NT2/D1 (cell line): ENCODE results near the gene PAPPA.

Source experiments
- DNase-seq: peaks from one replicate; pipeline ENCODE4 v3.0.0-alpha.2; 2011; ENCODE audit warnings: low read depth, low spot score
- H3K27me3 ChIP-seq: 2 replicates; pipeline ENCODE4 v1.6.0; 2011; ENCODE audit warnings: mild to moderate bottlenecking; ENCODE audit not compliant: insufficient read length, insufficient read depth
- H3K36me3 ChIP-seq: 2 replicates; pipeline ENCODE4 v1.6.1; 2011; ENCODE audit warnings: mild to moderate bottlenecking, low read length, mixed read lengths; ENCODE audit not compliant: insufficient read depth, insufficient read length
- H3K4me1 ChIP-seq: 2 replicates; pipeline ENCODE4 v1.5.1; 2011; ENCODE audit not compliant: insufficient read depth, insufficient read length
- H3K4me3 ChIP-seq: 2 replicates; pipeline ENCODE4 v1.5.1; 2011; ENCODE audit warnings: low read depth; ENCODE audit not compliant: insufficient read length
- H3K9ac ChIP-seq: 2 replicates; pipeline ENCODE4 v1.6.0; 2011; ENCODE audit warnings: low read depth; ENCODE audit not compliant: insufficient read length
- H3K9me3 ChIP-seq: 2 replicates; pipeline ENCODE4 v1.5.1; 2011; ENCODE audit warnings: mild to moderate bottlenecking, low read length; ENCODE audit not compliant: insufficient read depth
- SUZ12 ChIP-seq: IDR thresholded peaks from 2 replicates; pipeline ENCODE4 v1.6.1; 2011; ENCODE audit not compliant: insufficient read length, insufficient read depth; ENCODE audit errors: extremely low read depth
- YY1 ChIP-seq: IDR thresholded peaks from 2 replicates; pipeline ENCODE4 v1.6.1; 2011; ENCODE audit not compliant: insufficient read length, insufficient read depth
- ZNF274 ChIP-seq: IDR thresholded peaks from 2 replicates; pipeline ENCODE4 v1.6.1; 2011; ENCODE audit warnings: mild to moderate bottlenecking, low read depth, low read length

The PAPPA gene

DNA sequence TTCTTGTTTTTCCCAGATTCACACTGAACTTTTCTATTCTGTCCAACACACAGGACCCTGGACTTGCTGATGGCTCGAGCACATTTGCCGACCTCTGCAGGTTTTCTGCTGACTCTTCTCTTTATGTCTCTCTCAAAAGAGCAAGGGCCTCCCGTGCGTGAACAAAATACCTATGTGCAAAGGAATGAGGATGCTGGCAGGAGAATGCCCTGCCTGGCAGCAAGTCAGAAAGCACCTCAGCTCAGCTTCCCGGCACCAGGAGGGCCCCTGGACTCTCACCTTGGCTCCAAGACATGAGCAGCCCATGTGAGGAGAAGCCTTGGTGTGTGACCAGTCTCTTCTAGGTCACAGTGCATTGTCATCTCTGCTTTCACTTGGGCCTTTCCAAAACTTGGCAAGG is 36.1 kb downstream of the PAPPA start:
- H3K4me3 ChIP-seq = no peak overlapping the region
- no peaks in the 10 kb centered on the region for H3K27me3 ChIP-seq
- no peaks in the 10 kb centered on the region for H3K4me1 ChIP-seq
- no peak for DNase-seq
- H3K36me3 ChIP-seq = peaks cover 63% of the 10 kb centered on the region
- TF ChIP-seq ZNF274 (no peak), SUZ12 (no peak), YY1 (no peak)
- H3K9ac ChIP-seq = no peak overlapping the region
- no peaks in the 10 kb centered on the region for H3K9me3 ChIP-seq

DNA sequence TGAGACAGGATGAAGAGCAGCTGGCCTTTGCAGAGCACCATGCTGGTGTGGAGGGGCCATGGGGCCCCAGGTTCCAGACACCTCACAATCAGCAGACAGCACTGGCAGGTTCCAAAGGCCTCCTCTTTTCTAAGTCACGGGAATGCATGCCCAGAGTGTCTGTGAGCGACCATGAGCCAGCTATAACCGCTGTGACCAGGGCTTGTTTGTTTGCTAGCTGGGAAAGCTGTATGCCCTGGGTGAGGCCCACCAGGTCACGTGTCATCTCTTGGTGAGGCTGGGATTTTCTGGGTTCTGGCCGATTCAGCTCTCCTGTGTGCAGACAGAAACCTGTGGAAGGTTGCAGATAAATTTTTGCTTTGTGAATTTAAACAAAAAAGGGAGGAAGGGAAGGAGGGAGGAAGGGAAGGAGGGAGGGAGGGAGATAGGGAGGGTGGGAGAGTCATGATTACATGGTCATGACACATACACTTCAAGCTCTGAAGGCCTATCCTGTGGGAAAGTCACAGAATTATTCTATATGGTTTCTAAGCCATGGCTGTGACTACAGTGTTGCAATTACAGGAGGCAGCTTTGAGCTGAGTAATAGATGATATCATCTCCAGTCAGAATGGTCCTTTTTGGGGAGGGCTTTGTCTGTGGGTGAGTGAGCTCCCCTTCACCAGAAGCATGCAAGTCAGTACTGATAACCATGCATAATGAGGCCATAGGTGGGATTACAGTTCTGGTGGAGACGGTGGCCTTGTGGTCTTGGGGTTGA is 37.2 kb downstream of the PAPPA start:
- no peak overlapping the region for H3K4me3 ChIP-seq
- TF ChIP-seq SUZ12 = no peak
- no peak for TF ChIP-seq ZNF274
- no peak for TF ChIP-seq YY1
- H3K36me3 ChIP-seq = peaks cover 56% of the 10 kb centered on the region
- no peak overlapping the region for H3K9ac ChIP-seq
- no peak for DNase-seq
- H3K27me3 ChIP-seq = no peaks in the 10 kb centered on the region
- H3K9me3 ChIP-seq = no peaks in the 10 kb centered on the region
- no peaks in the 10 kb centered on the region for H3K4me1 ChIP-seq

DNA sequence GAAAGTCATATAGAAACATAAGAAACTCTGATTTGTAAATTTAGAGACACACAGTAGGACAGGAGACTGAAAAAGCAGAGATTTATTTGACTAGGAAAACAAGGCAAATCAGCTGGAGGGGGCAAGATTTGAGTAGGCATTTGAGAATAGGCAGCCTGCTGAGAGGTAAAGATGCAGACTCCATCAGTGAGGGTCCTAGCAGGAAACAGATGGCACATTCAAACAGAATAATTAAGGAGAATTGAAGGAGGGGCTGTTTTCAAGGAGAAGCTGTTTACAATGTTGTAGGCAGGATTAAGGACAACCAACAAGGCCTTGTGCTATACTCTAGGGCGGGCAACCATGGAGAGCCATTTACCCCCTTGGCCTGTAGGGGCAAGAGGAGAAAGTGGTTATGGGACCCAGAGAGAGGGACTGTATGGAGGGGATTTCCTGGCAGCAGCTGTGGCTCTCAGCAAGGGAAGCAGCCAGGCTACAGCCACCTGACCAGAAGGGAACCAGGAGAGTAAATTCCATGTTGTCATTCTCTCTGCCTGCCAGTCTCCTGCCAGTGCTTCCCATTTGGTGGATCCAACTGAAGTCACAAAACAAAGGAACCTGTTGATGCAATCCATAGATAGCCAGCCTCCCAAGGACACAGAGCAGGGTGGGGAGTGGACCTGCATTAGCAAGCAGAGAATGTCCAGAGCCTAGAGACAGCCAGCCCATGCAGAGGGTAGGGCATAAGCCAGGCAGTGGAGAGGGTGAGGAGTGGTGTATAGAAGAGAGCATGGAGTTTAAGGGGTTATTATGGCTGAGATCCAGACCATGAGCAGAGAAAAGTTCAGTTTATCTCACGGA is 38.2 kb downstream of the PAPPA start:
- Histone ChIP-seq H3K36me3 (peaks cover 60% of the 10 kb centered on the region), H3K4me1 (no peaks in the 10 kb centered on the region), H3K9me3 (no peaks in the 10 kb centered on the region), H3K4me3 (no peak overlapping the region), H3K27me3 (no peaks in the 10 kb centered on the region), H3K9ac (no peak overlapping the region)
- no peak for TF ChIP-seq YY1
- TF ChIP-seq ZNF274 = no peak
- no peak for TF ChIP-seq SUZ12
- DNase-seq = peak; percentile 5

DNA sequence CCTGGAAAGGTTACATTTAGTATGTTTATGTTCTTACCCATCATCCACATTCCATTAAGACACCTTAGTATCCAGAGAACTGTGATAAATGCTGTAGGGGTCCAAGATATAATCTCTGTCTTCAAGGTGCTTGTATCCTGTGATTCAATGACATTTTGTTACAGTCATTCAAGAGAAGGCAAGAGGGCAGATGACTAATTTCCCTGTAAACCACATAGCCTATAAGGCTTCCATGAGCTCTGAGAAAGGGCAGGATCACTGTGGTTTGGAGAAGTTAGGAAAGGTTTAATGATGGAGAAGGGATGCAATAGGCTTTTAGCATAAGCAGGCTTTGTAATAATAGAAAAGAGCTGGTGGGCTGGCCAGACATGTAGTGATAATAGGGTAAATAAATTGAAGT is 40.0 kb downstream of the PAPPA start:
- Histone ChIP-seq H3K9ac (no peak overlapping the region), H3K4me1 (no peaks in the 10 kb centered on the region), H3K27me3 (no peaks in the 10 kb centered on the region), H3K4me3 (no peak overlapping the region), H3K9me3 (no peaks in the 10 kb centered on the region), H3K36me3 (peaks cover 42% of the 10 kb centered on the region)
- TF ChIP-seq ZNF274 = no peak
- no peak for TF ChIP-seq YY1
- TF ChIP-seq SUZ12 = no peak
- no peak for DNase-seq

DNA sequence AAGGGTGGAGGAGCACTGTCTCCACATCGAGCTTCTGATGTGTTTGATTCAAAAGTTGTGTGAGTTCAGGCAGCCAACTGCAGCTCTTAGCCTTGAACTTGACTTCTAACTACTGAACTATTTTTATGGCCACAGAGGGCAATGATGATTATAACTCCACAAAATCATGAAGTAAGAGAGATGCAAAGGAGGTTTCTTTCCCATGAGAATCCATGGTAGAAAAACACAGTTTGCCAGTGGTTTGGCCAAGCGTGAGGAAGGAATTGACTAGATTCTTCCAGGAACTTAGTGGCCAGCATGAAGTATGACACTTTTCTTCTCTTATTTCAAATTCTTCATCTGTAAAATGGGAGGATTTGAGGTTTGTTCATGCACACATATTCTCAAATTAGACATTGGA is 43.2 kb downstream of the PAPPA start:
- Histone ChIP-seq H3K27me3 (no peaks in the 10 kb centered on the region), H3K9me3 (no peaks in the 10 kb centered on the region), H3K4me3 (no peak overlapping the region), H3K9ac (no peak overlapping the region), H3K36me3 (peaks cover 29% of the 10 kb centered on the region), H3K4me1 (no peaks in the 10 kb centered on the region)
- no peak for TF ChIP-seq SUZ12
- no peak for TF ChIP-seq ZNF274
- TF ChIP-seq YY1 = no peak
- no peak for DNase-seq

DNA sequence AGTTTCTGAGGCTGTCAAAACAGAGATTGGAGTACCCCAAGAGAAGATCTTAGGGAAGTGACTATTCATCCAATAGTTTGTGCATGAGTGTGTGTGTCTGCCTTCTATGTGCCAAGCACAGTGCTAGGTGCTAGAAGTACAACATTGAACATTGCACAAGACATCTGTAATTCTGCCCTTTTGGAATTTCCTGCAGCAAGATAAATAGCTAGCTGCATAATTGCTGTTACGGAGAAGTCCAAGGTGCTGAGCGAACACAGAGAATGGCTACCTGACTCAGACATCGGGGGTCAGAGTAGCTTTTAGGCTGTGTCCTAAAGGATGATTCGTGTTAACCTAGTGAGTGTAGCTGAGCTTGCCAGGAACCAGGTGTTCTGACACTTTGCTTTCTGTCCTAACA is 44.8 kb downstream of the PAPPA start:
- Histone ChIP-seq H3K36me3 (peaks cover 34% of the 10 kb centered on the region), H3K4me1 (no peaks in the 10 kb centered on the region), H3K4me3 (no peak overlapping the region), H3K27me3 (no peaks in the 10 kb centered on the region), H3K9ac (no peak overlapping the region), H3K9me3 (no peaks in the 10 kb centered on the region)
- no peak for DNase-seq
- TF ChIP-seq SUZ12 (no peak), ZNF274 (no peak), YY1 (no peak)

DNA sequence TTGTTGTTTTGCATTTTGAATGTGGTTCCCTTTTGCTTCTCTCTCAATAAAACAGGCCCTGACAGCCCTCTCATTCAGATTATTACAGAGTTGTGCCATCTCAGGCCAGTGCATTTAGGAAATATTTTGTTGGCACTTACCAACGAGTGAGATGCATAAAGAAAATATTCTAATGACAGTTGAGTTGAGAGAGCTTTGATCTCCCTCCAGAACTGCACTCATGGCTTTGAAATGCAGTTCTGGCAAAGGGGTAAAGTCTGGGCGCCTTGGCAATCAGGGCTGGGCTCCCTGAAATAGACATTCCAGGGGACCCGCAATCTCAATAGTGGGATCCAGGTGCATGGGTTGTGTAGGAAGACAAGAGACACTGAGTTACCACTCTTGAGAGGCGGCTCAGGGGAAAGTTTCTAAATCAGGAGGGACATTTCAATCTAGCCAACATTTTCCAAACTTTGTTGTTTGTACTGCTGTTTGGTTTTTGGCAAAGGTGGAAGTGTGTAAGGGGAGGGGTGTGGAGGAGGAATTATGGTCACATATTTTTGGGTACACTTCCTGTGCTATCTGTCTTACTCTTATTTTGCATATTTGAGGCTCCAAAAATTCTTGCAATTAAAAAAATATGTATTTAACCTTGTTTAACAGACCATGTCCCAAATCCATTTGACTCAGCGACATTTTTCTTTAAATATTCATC is 48.8 kb downstream of the PAPPA start:
- H3K36me3 ChIP-seq = peaks cover 29% of the 10 kb centered on the region
- no peaks in the 10 kb centered on the region for H3K4me1 ChIP-seq
- no peaks in the 10 kb centered on the region for H3K27me3 ChIP-seq
- no peak overlapping the region for H3K4me3 ChIP-seq
- H3K9ac ChIP-seq = no peak overlapping the region
- no peak for TF ChIP-seq SUZ12
- no peak for TF ChIP-seq YY1
- no peak for TF ChIP-seq ZNF274
- H3K9me3 ChIP-seq = no peaks in the 10 kb centered on the region
- no peak for DNase-seq
